Measurements from ENCODE around the gene MYL5.

- no peak for TF ChIP-seq CTCF (IDR thresholded peaks at IDR 0.05)
- TF ChIP-seq POLR2A (IDR thresholded peaks at IDR 0.05) = no peak
Measured at GRCh38 chr4:654871-655463, 19.4 kb upstream of the MYL5 start.
